ENCODE data around the gene ZNF26. TPM values are rescaled to one million over a fixed set of nuclear protein-coding genes. Genes with fewer than 3 reads are reported as not detected.
"Not testable (repeated sequence)": the region's sequence is repeated elsewhere in the genome, so short reads cannot be mapped to it uniquely, and the experiment has no call there.

ZNF26 gene
- total and polyA plus RNA-seq, 10 of the 15 experiments (the other 5 are each of a cell fraction or from before 2014, with no cell fraction given), result 1.00 to 17.1 (median 10.5) TPM

DNA sequence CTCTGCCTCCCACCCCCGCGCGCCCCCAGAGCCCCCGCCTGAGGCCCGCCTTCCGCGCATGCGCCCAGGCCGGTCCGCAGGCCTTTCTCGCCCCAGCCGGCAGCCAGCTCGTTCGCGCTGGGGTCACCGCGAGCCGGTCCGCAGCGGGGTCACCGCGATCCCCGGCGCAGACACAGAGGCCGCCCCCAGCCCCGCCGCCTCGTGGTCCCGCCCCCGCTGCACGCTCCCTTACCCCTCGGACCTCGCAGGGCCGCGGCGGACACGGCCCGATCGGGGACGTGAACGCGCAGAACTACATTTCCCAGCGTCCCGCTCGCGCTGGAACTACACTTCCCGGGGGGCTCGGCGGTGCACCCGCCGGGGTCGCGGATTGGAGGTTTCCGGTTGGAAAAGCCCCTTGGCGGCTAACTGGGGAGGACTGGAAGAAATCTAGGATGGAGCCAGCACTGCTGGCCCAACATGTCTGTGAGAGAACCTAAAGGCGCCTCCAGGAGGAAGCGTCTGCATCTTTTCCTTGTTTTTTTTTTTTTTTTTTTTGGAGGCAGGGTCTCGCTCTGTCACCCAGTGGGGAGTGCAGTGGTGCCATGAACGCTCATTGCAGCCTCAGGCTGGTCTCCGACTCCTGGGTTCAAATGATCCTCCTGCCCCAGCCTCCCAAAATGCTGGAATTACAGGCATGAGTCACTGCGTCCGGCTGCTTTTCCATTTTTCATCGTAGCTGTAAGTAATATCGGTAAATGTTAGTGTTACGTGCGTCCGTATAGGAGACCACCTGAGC, 30.0 kb upstream of the ZNF26 start, which contains the start of gene ZNF605 (continued):
- TF ChIP-seq, protein P1, sequence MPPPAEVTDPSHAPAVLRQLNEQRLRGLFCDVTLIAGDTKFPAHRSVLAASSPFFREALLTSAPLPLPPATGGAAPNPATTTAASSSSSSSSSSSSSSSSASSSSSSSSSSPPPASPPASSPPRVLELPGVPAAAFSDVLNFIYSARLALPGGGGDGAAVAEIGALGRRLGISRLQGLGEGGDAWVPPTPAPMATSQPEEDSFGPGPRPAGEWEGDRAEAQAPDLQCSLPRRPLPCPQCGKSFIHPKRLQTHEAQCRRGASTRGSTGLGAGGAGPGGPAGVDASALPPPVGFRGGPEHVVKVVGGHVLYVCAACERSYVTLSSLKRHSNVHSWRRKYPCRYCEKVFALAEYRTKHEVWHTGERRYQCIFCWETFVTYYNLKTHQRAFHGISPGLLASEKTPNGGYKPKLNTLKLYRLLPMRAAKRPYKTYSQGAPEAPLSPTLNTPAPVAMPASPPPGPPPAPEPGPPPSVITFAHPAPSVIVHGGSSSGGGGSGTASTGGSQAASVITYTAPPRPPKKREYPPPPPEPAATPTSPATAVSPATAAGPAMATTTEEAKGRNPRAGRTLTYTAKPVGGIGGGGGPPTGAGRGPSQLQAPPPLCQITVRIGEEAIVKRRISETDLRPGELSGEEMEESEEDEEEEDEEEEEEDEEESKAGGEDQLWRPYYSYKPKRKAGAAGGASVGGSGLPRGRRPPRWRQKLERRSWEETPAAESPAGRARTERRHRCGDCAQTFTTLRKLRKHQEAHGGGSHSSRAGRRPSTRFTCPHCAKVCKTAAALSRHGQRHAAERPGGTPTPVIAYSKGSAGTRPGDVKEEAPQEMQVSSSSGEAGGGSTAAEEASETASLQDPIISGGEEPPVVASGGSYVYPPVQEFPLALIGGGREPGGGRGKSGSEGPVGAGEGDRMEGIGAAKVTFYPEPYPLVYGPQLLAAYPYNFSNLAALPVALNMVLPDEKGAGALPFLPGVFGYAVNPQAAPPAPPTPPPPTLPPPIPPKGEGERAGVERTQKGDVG (CRISPR knock-in tag; IDR thresholded peaks at IDR 0.05), result no peak
- no peak for TF ChIP-seq YBX1 (IDR thresholded peaks at IDR 0.05)
- TF ChIP-seq ATF7 (IDR thresholded peaks at IDR 0.05; ENCODE audit: low read depth), result no peak
- no peak for TF ChIP-seq RB1 (IDR thresholded peaks at IDR 0.05; ENCODE audit: borderline replicate concordance)
- TF ChIP-seq GABPA (IDR thresholded peaks at IDR 0.05; ENCODE audit: low read depth), result peak; percentile 91
- TF ChIP-seq, protein P2, sequence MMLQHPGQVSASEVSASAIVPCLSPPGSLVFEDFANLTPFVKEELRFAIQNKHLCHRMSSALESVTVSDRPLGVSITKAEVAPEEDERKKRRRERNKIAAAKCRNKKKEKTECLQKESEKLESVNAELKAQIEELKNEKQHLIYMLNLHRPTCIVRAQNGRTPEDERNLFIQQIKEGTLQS (IDR thresholded peaks at IDR 0.05; ENCODE audit: borderline replicate concordance, extremely low read depth, low read depth, low read length), result no peak

DNA sequence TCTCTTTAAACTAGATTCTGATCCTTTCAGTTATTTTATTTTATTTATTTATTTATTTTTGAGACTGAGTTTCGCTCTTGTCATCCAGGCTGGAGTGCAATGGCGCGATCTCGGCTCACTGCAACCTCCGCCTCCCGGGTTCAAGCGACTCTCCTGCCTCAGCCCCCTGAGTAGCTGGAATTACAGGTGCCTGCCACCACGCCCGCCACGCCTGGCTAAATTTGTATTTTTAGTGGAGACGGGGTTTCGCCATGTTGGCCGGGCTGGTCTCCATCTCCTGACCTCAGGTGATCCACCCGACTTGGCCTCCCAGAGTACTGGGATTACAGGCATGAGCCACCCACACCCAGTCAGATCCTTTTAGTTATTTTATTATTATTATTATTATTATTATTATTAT, 24.4 kb upstream of the ZNF26 start:
- H3K4me1 ChIP-seq (ENCODE audit: control insufficient read depth, insufficient read depth, low read length); ATAC-seq; DNase-seq (ENCODE audit: low read depth, low spot score); H3K9ac ChIP-seq (ENCODE audit: control insufficient read depth, insufficient read depth, low read length); SMC1A ChIA-PET (ENCODE audit: uncharacterized antibody, unreplicated experiment); H3K79me2 ChIP-seq (ENCODE audit: control insufficient read depth, insufficient read depth, low read length); FAIRE-seq; H2AFZ ChIP-seq (ENCODE audit: control insufficient read depth, low read depth, low read length); H3K9me3 ChIP-seq (replicated peaks; ENCODE audit: control insufficient read depth, insufficient read depth, low read length); H3K4me3 ChIP-seq; in situ Hi-C loops (cut with MboI); intact Hi-C loops (cut with micrococcal nuclease; ENCODE audit: unreplicated experiment); BruUV-seq (replicated peaks); H4K20me1 ChIP-seq (ENCODE audit: control insufficient read depth, insufficient read depth); H3K4me2 ChIP-seq (ENCODE audit: control insufficient read depth, insufficient read depth); H3K27ac ChIP-seq (ENCODE audit: control insufficient read depth, insufficient read depth); H3K27me3 ChIP-seq (replicated peaks in 1 of 2; ENCODE audit: control insufficient read depth in 2 of 2, insufficient read depth in 2 of 2, low read length in 1 of 2); RAD21 ChIA-PET (ENCODE audit: unreplicated experiment); CTCF ChIA-PET; POLR2A ChIA-PET; H3K36me3 ChIP-seq (ENCODE audit: control insufficient read depth in 2 of 2, insufficient read depth in 2 of 2, low read length in 1 of 2): not testable (repeated sequence)
- 95% methylated on average over 14 of the region's 14 CpGs for WGBS (ENCODE audit: insufficient coverage, insufficient replicate concordance, low lambda C conversion rate, missing lambda C conversion rate)
